Activated naive CD8-positive, alpha-beta T cell treated with anti-CD3 and anti-CD28 coated beads, Interleukin-2, amount 50 U/mL, for 24 hours (primary cell): ENCODE data around the gene ANO6.

ENCODE experiments used
- ATAC-seq: fragments of 150-1000 bp; cut with Tn5 transposase; one replicate; pipeline ENCODE4 v1.10.0; 2021
- DNase-seq: peaks from one replicate; pipeline ENCODE4 v3.0.0; 2021
- H3K27ac Mint-ChIP-seq: one replicate; pipeline ENCODE4 v1.8.0; 2021; ENCODE audit warnings: mild to moderate bottlenecking, mixed read lengths
- H3K27me3 Mint-ChIP-seq: one replicate; pipeline ENCODE4 v1.8.0; 2021; ENCODE audit warnings: mixed read lengths
- H3K36me3 Mint-ChIP-seq: one replicate; pipeline ENCODE4 v1.8.0; 2021; ENCODE audit warnings: low read depth, mixed read lengths
- H3K4me1 Mint-ChIP-seq: one replicate; pipeline ENCODE4 v1.8.0; 2021; ENCODE audit warnings: mixed read lengths
- H3K4me3 Mint-ChIP-seq: one replicate; pipeline ENCODE4 v1.8.0; 2021; ENCODE audit warnings: mild to moderate bottlenecking, moderate library complexity, mixed read lengths
- H3K9me3 Mint-ChIP-seq: one replicate; pipeline ENCODE4 v1.8.0; 2021; ENCODE audit warnings: mixed read lengths

ANO6 gene

DNA sequence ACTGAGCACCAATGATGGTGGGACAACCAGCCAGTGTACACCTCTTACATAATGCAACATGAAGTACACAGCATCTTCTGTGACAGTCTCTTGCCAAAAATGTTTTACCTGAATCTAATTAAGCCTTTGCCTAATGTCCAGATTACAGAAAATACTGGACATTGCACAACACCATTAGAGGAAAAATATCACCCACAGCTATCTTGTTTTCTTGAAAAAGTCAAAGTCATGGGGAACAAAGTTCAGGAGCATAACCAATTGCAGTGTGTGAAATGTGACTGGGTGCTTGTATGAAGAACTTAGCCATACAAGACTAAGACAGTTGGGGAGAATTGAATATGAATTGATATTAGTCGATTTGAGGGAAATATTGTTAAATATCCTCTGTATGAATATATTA, 12.1 kb upstream of the ANO6 start:
- no peak for DNase-seq
- H3K4me1 Mint-ChIP-seq, result peaks cover 14% of the 10 kb centered on the region
- H3K36me3 Mint-ChIP-seq, result no peaks in the 10 kb centered on the region
- H3K27me3 Mint-ChIP-seq, result no peaks in the 10 kb centered on the region
- ATAC-seq, result no peak
- no peak overlapping the region for H3K27ac Mint-ChIP-seq
- no peaks in the 10 kb centered on the region for H3K9me3 Mint-ChIP-seq
- H3K4me3 Mint-ChIP-seq, result no peak overlapping the region

DNA sequence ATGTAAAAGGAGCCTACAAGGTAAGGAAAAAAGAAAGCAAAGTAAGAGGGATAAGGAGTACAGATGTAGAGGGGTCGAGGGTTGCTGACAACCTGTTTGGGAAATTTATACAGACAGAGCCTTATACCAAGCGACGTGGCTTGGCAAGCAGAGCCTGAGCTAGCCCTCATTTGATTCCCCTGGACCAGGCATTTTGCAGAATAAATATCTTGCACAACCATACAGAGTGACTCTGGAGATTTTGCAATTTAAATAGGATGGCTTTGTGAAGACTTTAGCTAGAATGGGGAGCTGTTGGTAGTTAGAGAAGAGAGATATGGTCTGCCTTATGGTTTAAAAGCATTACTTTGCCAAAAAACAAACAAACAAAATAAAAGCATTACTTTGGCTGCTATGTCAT, 11.1 kb upstream of the ANO6 start:
- no peak for ATAC-seq
- Mint-ChIP-seq H3K27me3 (no peaks in the 10 kb centered on the region), H3K9me3 (no peaks in the 10 kb centered on the region)

DNA sequence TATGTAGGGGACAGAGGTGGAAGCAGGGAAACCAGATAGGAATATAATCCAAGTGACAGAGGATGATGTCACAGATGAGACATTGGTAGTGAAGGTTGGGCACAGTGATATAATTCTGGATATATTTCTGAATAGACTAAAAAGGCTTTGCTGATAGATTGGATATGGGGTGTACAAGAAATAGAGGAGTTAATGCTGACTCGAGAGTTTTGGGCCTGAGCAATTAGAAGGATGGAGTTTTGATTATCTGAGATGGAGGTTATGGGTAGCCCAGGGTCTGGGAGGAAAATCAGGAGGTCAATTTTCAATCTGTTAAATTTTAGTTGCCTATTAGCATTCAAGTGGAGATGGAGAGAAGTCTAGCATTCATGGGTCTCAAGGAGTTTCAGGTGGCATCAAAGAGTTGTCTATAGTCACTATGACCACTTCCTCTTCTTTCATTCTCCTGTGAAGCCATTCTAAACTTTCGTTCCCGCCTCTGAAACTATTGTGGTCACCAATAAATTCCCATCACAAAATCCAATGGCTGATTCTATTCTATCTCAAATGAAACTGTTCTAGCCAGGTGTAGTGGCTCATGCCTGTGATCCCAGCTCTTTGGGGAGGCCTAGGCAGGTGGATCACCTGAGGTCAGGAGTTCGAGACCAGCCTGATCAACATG, 10.6 kb upstream of the ANO6 start:
- Mint-ChIP-seq H3K4me3 (no peak overlapping the region), H3K9me3 (no peaks in the 10 kb centered on the region), H3K36me3 (no peaks in the 10 kb centered on the region), H3K27me3 (no peaks in the 10 kb centered on the region), H3K4me1 (peaks cover 13% of the 10 kb centered on the region), H3K27ac (no peak overlapping the region)
- DNase-seq (no peak), ATAC-seq (no peak)

More for the DNA sequence above, 11.1 kb upstream of the ANO6 start:
- H3K4me3 Mint-ChIP-seq, result no peak overlapping the region
- DNase-seq, result no peak
- no peak overlapping the region for H3K27ac Mint-ChIP-seq
- peaks cover 17% of the 10 kb centered on the region for H3K4me1 Mint-ChIP-seq
- no peaks in the 10 kb centered on the region for H3K36me3 Mint-ChIP-seq

DNA sequence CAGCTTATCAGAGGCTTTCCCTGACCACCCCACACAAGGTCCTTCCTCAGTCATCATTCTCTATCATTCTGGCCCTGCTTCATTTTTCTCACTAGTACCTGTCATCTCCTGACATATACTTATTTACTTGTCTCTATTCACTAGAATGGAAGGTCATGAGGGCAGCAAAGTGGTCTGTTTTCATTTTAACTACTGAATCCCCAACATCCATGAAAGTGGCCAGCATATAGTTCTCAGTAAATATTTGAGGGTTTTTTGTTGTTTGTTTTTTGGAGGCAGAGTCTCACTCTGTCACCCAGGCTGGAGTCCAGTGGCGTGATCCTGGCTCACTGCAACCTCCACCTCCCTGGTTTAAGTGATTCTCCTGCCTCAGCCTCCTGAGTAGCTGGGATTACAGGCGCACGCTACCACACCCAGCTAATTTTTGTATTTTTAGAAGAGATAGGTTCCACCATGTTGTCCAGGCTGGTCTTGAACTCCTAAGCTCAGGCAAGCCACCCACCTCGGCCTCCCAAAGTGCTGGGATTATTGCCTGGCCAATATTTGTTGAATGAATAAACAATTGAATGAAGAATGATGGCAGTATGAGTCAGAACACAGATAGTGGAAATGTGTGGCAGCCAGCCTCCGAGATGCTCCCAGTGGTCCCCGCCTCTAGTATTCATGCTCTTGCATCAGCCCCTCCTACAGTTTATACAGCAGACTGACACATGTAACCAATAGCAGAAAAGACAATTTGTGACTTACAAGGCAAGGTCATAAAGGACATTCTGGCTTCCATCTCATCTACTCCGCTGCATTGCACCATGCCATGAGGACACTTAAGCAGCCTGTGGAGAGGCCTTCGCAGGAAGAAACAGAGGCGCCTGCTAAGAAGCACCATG, 7.0 kb upstream of the ANO6 start:
- DNase-seq, result no peak
- no peaks in the 10 kb centered on the region for H3K27me3 Mint-ChIP-seq
- H3K4me1 Mint-ChIP-seq, result peaks cover 8% of the 10 kb centered on the region
- H3K4me3 Mint-ChIP-seq, result no peak overlapping the region
- H3K9me3 Mint-ChIP-seq, result no peaks in the 10 kb centered on the region
- no peak overlapping the region for H3K27ac Mint-ChIP-seq
- H3K36me3 Mint-ChIP-seq, result no peaks in the 10 kb centered on the region
- peak; percentile 46 for ATAC-seq

DNA sequence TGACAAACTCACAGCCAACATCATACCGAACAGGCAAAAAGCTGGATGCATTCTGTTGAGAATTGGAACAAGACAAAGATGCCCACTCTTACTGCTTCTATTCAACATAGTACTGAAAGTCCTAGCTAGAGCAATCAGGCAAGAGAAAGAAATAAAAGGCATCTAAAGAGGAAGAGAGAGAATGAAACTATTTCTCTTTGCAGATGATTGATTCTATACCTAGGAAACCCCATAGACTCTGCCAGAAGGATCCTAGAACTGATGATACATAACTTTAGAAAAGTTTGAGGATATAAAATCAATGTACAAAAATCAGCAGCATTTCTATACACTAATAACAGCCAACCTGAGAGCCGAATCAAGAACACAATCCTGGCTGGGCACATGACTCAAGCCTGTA, 6.1 kb upstream of the ANO6 start:
- no peak for DNase-seq
- Mint-ChIP-seq H3K36me3 (no peaks in the 10 kb centered on the region), H3K4me1 (peaks cover 15% of the 10 kb centered on the region), H3K9me3 (no peaks in the 10 kb centered on the region), H3K27me3 (no peaks in the 10 kb centered on the region), H3K27ac (no peak overlapping the region), H3K4me3 (no peak overlapping the region)
- ATAC-seq, result no peak

DNA sequence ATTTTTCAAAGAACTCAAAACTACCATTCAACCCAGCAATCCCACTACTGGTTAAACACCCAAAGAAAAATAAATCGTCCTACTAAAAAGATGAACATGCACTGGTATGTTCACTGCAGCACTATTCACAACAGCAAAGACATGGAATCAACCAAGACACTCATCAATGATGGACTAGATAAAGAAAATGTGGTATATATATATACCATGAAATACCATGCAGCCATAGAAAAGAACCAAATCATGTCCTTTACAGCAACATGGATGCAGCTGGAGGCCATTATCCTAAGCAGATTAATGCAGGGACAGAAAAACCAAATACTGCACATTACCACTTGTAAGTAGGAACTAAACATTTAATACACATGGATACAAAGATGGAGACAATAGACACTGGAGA, 3.8 kb upstream of the ANO6 start:
- ATAC-seq, result no peak
- Mint-ChIP-seq H3K4me3 (no peak overlapping the region), H3K27ac (no peak overlapping the region), H3K9me3 (no peaks in the 10 kb centered on the region), H3K27me3 (no peaks in the 10 kb centered on the region), H3K4me1 (peaks cover 26% of the 10 kb centered on the region), H3K36me3 (peaks cover 1% of the 10 kb centered on the region)
- DNase-seq, result no peak

DNA sequence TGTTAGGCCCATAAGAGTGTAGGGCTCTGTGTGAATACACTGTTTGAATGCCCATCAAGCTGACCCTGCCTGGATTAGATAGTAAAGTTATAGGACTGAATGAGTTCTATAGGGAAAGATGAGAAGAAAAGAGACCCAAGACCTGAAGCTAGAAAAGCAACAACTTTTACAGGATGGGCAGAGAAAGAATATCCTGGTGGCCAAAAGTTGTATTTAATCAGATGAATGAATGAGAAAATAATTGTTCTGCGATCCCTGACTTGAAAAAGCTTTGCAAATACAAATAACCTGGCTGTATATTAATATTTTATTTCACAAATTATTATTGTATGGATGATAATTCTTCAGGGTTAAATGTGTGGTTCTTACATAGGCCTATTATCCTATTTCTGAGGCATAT, 2.8 kb upstream of the ANO6 start:
- Mint-ChIP-seq H3K4me3 (no peak overlapping the region), H3K36me3 (peaks cover 1% of the 10 kb centered on the region), H3K4me1 (peaks cover 36% of the 10 kb centered on the region), H3K9me3 (no peaks in the 10 kb centered on the region), H3K27me3 (no peaks in the 10 kb centered on the region), H3K27ac (no peak overlapping the region)
- no peak for DNase-seq
- no peak for ATAC-seq

DNA sequence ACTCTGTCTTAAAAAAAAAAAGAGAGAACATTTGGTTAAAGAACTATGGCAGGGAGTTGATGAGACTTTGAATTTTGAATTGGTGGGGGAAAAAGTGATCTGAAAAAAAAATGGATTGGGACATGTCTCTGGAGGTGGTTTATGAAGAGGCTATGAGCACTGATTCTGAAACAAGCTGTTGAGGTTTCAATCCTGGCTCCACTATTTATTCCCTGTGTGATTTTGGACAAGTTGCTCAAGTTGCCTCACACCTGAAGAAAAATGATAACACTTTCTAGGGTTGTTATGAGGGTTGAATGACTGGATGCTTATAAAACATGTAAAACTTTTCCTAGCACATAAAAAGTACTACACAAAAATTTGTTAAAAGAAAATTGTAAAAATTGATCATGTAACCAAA, 1.8 kb upstream of the ANO6 start:
- DNase-seq (no peak), ATAC-seq (no peak)
- H3K36me3 Mint-ChIP-seq, result peaks cover 1% of the 10 kb centered on the region
- H3K27me3 Mint-ChIP-seq, result no peaks in the 10 kb centered on the region
- H3K9me3 Mint-ChIP-seq, result no peaks in the 10 kb centered on the region
- peaks cover 42% of the 10 kb centered on the region for H3K4me1 Mint-ChIP-seq
- H3K4me3 Mint-ChIP-seq, result peak overlapping the region; percentile 92
- no peak overlapping the region for H3K27ac Mint-ChIP-seq

DNA sequence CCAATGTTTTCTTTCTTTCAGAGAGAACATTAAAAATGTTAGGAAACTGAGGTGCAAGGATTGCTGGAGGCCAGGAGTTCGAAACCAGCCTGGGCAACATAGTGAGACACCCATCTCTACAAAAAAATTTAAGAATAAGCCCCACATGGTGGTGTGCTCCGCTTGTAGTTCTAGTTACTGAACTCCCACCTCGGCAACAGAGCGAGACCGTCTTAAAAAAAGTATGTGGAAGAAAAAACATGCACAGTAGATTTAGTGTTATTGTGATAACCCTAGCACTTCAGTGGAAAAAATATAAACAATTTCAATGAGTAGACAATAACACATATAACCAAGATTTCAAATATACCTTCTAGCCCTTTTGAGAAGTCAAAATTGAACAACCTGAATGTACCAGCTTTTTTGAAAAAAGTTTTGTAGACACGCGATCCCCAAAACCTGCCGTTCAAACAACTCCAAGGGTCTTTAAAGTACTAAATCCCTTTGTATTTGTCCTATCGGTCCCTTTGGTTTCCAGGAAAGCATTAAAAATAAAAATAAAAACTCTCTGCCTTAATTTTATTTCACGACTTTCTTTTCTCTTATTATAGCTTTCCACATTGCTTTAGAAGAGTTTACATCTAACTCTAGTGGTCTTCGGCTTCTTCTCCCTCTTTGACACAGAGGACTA, 1.0 kb upstream of the ANO6 start:
- Mint-ChIP-seq H3K9me3 (no peaks in the 10 kb centered on the region), H3K4me3 (peak overlapping the region; percentile 92), H3K27ac (peak overlapping the region; percentile 94), H3K36me3 (peaks cover 1% of the 10 kb centered on the region), H3K4me1 (peaks cover 44% of the 10 kb centered on the region), H3K27me3 (no peaks in the 10 kb centered on the region)
- DNase-seq (no peak), ATAC-seq (no peak)

DNA sequence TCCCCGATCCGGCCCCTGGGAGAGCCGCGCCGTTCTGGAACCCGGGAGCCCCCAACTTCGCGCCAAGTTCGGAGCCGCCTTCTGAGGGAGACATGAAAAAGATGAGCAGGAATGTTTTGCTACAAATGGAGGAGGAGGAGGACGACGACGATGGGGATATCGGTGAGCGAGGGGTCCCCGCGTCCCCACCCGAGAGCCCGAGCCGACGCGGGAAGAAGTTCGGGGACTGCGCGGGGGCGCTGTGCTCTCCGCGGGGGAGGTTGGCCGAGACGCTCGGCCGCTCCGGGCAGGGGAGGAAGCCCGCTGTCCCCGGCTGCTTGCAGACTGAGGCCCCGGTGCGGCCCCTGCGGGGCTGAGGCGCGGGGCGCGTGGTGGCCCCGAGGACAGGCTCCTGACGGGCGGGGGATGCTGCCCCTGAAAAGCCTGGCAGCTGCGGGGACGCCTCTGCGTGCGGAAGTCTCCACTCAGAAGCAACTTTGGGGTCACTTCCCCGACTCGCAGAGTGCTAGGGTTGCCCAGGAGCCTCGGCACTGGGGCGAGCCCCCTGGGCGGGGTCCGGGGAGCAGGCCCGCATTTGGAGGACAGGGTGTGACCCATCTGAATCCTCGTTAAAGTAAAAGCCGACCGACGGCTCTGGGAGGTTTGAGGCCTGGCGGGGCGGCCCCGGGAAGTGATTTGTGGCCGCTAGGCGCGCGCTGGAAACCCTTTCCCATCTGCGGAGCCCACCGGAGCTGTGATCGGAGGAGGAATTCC, 511 bp downstream of the ANO6 start:
- DNase-seq, result peak; percentile 54
- Mint-ChIP-seq H3K27me3 (no peaks in the 10 kb centered on the region), H3K27ac (peak overlapping the region; percentile 94), H3K4me1 (peaks cover 44% of the 10 kb centered on the region), H3K4me3 (peak overlapping the region; percentile 92), H3K9me3 (no peaks in the 10 kb centered on the region), H3K36me3 (peaks cover 1% of the 10 kb centered on the region)
- peak; percentile 53 for ATAC-seq

DNA sequence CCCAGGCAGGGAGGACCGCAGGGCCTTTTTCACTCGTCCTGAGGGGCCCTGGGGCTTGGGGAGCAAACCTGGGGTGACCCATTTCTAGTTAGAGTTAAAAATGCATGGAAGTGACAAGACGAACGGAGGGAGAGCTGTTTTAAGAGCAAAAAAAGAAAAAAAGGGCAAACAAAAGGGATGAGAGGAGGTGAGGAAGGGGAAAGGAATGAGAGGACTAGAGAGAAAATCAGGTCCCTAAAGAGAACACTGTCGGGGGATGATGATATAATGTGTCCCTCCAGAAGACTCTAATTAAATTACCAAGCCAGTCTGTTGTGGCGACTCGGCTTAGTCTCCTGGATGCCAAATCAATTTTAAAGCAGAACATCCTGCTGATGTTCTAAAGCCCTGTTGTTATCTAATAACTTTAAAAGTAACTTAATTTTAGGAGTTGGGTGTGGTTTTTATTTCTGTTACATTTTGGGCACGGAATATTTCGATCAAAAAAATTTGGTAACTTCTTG, 1.1 kb downstream of the ANO6 start:
- H3K9me3 Mint-ChIP-seq, result no peaks in the 10 kb centered on the region
- DNase-seq (no peak), ATAC-seq (no peak)
- peaks cover 1% of the 10 kb centered on the region for H3K36me3 Mint-ChIP-seq
- peak overlapping the region; percentile 35 for H3K27ac Mint-ChIP-seq
- H3K4me1 Mint-ChIP-seq, result peaks cover 44% of the 10 kb centered on the region
- H3K4me3 Mint-ChIP-seq, result peak overlapping the region; percentile 92
- no peaks in the 10 kb centered on the region for H3K27me3 Mint-ChIP-seq

DNA sequence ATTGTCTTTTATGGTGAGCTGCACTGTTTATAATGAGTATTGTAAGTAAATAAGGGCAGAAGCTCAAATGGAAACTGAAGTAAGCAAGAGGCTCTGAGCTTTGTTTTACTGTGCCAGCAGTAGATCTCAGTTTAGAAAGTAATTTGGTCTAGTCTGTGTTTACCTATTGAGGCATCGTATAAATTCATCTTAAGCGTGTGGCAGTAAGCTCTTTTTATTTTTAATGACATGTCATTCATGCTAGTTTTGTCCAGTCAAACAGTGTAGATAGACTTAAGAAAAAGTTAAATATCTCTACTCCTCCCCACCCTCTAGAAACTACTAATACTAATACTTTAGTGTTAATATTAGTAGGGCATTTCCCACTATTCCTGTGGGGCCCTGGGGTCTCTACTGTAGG, 2.0 kb downstream of the ANO6 start:
- no peak for DNase-seq
- H3K27ac Mint-ChIP-seq, result no peak overlapping the region
- H3K36me3 Mint-ChIP-seq, result peaks cover 1% of the 10 kb centered on the region
- no peaks in the 10 kb centered on the region for H3K9me3 Mint-ChIP-seq
- H3K4me3 Mint-ChIP-seq, result peak overlapping the region; percentile 92
- H3K4me1 Mint-ChIP-seq, result peaks cover 44% of the 10 kb centered on the region
- no peaks in the 10 kb centered on the region for H3K27me3 Mint-ChIP-seq
- ATAC-seq, result no peak

DNA sequence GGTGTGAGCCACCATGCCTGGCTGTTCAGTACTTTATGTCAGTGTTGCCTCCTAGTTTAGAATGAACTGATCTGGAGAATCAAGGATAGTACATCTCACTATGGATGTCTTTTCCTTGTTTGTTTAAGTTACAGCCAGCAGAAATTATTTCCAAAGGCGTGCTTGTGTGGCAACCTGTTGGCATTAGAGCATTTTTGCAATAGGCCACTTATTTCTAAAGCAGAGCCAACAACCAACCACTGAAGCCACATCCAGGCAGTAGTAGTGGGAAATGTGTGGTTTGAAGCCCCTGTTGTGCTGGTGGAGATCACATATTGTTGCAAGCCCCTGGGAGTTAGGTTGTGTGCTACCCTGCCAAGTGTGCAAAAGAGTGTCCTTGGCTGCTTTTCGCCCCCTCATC, 3.7 kb downstream of the ANO6 start:
- peaks cover 44% of the 10 kb centered on the region for H3K4me1 Mint-ChIP-seq

DNA sequence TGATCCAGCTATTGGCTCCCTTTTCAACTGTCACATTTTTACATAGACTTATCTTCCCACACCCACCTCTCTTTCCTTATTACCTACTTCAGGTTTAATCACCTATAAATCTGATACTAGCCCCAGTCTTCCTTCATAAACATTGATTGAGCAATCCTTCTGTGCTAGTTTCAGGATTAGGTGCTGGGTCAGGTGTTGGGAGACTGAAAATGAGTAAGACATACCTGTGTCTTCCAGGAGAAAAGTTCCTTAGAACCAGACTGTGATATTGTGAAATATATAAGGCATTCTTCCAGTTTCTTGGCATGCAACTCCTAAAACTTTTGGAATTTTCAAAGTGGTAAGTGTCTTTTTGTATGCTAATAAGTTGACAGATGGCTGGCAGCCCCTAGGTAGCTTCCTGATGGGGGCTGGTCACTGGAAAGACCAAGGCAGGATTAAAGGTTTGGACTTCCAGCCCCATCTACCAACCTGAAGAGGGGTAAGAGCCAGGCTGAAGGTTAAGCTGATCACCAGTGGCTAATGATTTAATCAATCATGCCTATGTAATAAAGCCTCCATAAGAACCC, 4.6 kb downstream of the ANO6 start:
- ATAC-seq, result no peak
- H3K4me3 Mint-ChIP-seq, result no peak overlapping the region
- no peaks in the 10 kb centered on the region for H3K27me3 Mint-ChIP-seq
- peaks cover 3% of the 10 kb centered on the region for H3K36me3 Mint-ChIP-seq
- H3K27ac Mint-ChIP-seq, result no peak overlapping the region
- peaks cover 38% of the 10 kb centered on the region for H3K4me1 Mint-ChIP-seq
- H3K9me3 Mint-ChIP-seq, result no peaks in the 10 kb centered on the region
- no peak for DNase-seq

More for the DNA sequence above, 3.7 kb downstream of the ANO6 start:
- Mint-ChIP-seq H3K4me3 (no peak overlapping the region), H3K9me3 (no peaks in the 10 kb centered on the region), H3K36me3 (peaks cover 1% of the 10 kb centered on the region), H3K27ac (no peak overlapping the region), H3K27me3 (no peaks in the 10 kb centered on the region)
- ATAC-seq, result no peak
- DNase-seq, result no peak
